ENCODE measurements around the gene OGFR.

The OGFR gene

DNA sequence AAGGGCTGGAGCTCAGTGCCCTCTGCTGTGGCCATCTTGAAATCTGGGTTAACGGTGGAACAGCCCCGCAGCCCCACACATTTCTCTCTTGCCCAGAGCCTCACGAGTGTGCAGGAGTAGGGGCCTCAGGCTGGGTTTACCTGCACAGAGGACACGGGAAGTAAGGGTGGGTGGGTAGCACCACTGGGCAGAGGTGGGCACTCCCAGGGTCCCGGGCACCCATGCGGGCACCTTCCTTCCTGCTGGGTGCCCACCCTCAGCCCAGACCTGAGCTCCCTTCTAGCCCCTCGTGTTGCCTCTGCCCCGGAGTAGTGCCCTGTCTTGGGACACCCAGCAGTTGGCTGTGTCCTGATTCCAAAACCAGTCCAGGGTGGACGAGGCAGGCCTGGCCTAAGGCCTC lies 23.4 kb downstream of the OGFR start:
- no peak for DNase-seq

- DNase-seq: no peak
Measured at GRCh38 chr20:62828511-62829230, 24.0 kb downstream of the OGFR start.

DNA sequence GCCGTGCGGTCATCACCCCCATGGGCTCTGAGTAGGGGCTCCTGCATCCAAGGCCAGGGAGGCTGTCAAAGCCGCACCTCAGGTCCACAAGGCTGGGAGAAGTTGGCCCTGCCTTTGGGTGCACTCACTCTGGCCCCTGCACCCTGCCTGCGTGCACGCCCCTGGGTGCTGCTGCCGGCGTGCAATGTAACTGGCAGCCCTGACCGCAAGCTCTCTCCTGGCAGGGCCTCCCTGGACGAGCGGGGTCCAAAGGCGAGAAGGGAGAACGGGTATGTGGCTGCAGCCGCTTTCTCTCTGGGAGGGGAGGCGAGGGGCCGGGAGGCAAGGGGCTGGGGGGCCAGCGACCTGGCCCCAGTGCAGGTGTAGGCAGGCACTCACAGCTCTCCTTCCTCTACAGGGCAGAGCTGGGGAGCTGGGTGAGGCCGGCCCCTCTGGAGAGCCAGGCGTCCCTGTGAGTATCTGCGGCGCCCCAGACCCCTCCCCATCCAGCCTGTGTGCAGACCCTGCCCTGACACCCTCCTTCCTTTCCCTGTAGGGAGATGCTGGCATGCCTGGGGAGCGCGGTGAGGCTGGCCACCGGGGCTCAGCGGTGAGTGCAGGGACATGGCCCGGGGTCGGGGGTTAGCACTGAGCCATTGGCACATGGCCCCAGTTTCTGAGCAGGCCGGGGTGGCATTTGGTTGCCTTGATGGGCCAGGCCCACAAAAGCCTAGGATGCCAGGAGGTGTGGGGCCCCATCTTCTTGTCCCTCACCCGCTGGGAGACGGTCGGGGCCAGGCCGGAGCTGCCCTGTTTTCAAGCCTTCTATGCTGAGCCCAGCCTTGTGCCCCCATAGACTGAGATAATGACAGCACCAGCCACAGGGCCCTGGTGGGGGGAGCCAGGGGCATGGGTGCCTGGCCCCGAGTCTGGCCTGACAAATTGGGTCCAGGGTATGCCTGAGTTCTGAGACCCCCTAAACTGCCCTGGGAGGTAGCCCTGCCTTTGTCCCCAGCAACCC lies 24.9 kb downstream of the OGFR start:
- no peak for DNase-seq

GRCh38 chr20:62830251-62830650 lies 25.6 kb downstream of the OGFR start:
- DNase-seq: no peak

DNA sequence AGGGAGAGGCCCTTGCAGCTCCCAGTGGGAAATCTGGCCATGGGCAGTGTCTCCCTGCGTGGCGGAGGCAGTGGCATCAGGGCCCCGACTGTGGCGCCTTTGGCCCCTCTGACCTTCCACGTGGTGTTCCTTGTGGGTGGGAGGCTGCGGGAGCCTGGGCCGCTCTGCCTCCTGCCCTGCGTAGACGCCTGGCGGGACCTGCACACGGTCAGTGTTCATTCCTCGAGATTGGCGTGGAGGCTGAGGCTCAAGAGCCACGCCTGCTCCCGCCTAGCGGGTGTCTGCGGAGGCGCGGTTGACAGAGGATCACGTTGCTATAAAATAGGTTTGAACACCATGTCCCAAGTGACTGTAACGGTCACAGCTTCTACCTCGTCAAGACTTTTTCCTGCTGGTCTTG lies 26.2 kb downstream of the OGFR start:
- no peak for DNase-seq

DNA sequence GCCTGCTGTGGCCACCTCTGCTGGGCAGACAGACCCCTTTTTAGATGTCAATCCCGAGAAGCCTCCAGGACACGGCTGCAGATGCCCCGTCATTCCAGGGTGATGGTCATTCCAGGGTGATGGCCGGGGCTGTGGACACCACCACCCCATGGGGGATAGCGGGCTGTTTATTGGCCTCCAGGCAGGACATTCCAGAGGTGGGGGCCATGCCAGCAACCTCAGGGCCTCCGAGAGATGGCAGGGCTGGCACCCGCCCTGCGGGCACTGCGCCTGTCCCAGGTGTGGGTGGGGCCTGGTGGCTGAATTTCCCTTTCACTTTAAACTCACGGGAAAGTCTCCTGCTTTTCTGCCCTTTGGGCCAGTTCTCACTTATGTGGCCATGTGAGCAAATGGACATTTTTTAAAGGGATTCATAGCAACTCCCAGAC lies 26.7 kb downstream of the OGFR start:
- no peak for DNase-seq

DNA sequence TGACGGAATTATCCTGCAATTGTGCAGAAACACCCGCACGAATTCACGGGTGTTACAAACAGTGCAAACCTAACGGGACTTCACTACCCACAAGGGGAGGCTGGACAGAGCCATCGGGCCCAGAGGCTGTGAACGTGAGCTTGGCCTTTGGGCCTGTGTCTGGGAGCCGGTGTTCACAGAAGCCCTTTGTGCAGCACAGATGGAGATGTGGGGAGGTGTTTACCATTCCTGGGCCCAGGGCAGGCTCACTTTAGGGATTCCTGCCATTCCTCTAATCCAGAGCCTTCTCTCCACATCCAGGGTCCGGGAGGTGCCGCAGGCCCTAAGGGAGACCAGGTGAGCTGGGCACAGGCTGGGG lies 27.2 kb downstream of the OGFR start:
- no peak for DNase-seq

- no peak for DNase-seq
Measured at GRCh38 chr20:62832212-62832922, 27.7 kb downstream of the OGFR start.

- no peak for DNase-seq
Measured at GRCh38 chr20:62832951-62833391, 28.3 kb downstream of the OGFR start.

DNA sequence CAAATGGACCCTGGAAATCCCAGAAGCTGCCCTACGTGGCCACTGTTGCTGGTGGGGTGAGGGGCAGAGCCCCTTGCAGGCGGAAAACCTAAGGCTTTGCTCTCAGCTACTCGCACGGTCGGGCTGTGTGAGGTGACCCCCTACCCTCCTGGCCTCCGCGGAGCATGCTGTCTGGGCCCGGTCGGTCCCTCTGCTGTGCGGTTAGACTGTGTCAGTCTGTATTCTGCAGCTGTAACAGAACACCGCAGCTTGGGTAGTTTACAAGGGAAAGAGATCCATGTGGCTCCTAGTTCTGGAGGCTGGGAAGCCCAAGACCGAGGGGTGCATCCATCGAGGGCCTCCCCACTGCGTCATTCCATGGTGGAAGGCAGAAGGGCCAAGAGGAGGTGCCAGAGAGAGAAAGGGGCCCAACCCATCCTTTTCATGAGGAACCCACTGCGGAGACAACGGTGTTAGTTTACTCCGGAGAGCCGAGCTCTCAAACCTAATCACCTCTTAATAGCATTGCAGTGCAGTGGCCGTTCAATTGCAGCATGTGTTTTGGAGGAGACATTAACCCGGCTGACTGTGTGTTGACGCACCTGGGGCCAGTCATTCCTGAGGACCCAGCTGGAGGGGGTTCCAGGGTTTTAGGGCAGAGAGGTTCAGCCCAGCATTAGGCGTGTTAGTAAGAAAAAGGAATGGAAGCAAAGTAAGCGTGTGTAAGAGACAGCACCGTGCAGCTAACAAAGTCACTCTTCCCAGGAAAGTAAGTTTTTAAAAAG lies 30.5 kb downstream of the OGFR start:
- DNase-seq: no peak

DNA sequence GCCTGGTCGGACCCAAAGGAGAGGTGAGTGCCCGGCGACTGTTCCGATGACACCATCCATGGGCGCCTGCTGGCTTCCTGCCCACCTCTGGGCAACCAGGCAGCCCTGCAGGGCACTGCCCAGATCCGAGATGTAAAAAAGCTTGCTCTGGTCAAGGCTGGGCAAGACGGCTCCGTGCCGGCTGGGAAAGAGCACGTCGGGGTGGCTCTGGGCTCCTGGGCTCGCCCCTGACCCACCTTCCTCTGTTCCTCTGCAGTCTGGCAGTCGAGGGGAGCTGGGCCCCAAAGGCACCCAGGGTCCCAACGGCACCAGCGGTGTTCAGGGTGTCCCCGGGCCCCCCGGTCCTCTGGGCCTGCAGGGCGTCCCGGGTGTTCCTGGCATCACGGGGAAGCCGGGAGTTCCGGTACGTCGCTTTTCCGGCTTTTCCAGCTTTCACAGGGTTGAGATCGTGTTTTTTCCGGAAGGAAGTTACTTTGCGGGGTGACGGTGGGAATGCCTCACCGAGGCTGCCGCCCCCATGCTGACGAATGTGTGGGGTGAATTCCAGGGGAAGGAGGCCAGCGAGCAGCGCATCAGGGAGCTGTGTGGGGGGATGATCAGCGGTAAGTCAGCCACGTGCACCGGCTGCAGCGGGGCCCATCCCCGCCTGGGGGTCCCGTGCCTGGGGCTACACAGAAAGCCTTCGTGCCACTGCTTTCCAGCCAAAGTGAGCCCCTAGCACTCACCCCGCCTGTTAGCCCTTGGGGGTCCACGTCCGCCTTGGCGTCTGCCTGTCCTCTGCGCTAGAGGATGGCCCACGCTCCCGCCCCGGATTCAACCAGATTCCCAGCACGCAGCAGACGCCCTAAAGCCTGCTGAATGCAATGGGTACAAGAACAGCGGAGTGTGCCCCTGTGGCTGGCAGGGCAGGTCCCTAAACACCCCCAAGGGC lies 31.6 kb downstream of the OGFR start:
- no peak for DNase-seq

GRCh38 chr20:62836967-62837490 lies 32.4 kb downstream of the OGFR start:
- DNase-seq: no peak

DNA sequence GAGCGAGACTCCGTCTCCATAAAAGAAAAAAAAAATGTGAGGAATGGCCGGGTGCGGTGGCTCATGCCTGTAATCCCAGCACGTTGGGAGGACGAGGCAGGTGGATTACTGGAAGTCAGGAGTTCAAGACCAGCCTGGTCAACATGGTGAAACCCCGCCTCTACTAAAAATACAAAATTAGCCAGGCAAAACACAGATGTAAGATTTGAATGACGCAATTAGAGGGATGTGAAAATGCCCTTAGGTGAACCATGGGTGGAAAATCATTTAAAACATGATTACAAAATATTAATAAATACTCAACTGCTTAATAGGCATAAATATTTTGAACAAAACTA lies 33.1 kb downstream of the OGFR start:
- no peak for DNase-seq

- DNase-seq: no peak
Measured at GRCh38 chr20:62838128-62838891, 33.7 kb downstream of the OGFR start.

DNA sequence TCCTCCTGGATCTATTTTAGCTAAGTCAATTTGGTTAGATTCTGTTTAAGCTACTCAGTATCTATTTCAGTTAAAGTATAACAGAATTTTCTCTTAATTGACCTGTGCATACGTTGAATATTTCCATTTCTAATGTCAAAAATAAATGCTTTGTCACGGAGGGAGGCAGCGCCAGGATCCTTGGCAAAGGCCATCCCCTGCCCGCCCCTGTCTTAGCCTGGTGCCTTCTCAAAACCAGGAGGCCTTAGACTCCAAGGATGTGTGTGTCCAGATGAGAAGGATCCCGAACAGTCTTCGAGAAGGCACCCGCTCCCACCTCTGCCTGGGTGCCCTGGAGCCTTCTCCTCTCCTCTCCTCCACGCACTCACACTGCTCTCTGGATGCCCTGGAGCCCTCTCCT lies 34.6 kb downstream of the OGFR start:
- no peak for DNase-seq

- no peak for DNase-seq
Measured at GRCh38 chr20:62839816-62840215, 35.2 kb downstream of the OGFR start.

DNA sequence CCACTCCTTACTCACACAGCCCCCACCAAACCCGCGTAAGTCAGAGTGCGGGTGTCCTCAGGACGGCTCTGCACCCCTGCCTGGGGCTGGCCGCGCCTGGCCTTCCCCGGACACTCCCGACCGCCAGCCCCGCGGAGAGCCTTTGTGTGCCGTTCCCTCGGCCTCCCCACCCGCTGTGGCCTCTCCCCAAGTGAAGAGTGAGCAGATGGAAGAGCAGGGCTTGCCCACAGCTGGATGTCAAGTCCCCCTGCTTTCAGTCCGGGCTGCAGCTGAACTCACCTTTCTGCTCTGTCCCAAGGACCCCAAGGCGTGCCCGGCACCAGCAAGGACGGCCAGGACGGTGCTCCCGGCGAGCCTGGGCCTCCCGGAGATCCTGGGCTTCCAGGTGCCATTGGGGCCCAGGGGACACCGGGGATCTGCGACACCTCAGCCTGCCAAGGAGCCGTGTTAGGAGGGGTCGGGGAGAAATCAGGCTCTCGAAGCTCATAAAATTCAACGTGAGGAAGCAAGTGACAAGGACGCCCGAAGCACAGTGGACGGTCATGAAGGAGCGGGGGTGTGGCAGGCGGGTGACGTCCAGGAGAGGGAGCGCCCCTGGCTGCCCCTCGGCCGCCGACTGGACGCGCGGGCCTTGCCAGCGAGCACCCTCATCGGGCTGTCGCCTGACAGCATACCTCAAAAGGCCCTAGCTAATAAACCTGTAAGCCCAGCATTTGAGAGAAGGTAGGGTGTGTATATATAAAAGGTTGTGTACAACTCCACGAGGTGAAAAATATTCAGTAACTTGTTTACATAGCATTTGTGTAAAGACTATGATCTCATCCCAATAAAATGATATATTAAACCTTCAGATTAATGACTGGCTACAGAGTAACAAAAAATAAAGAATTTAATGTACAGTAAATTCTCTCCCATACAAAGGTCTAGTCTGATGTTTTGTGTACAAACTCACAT lies 35.9 kb downstream of the OGFR start:
- DNase-seq: no peak

DNA sequence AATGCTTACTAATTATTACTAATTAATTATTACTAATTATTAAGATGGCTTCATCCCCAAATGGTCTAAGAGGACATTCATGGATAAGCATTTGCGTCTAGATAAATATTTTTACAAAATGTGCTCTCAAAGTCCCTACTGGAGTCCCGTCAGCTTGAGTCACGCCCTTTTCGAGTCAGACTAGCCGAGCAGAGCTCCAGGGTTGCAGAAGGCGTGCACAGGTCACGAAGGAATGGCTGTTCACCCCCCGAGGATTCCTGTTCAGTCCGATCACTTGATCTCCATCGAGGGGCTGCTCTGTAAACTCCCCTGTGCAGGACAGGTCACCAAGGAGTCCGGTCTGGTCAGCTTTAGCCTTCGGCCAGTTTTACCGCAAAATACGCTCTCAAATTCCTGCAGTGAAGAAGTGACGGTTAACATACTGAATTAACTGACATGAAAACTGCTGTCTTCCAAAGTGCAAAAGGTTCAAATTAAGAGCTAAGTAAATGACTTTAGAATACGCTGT lies 37.1 kb downstream of the OGFR start:
- DNase-seq: no peak

DNA sequence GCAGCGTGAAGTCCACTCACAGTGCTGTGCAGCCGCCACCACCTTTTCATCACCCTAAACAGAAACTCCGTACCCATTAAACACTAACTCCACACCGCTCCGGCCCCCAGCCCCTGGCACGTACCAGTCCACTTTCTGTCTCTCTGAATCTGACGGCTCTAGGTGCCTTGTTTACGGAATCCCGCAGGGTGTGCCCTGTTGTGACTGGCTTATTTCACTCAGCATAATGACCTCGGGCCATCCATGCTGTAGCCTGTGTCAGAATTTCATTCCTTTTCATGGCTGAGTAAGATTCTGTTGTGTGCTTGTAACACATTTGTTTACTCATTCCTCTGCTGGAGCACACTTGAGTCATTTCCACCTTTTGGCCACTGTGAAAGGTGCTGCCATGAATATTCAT lies 39.0 kb downstream of the OGFR start:
- no peak for DNase-seq
